Measurements from ENCODE around the gene KLKB1. TPM values are rescaled to one million over a fixed set of nuclear protein-coding genes. Genes with fewer than 3 reads are reported as not detected.

KLKB1 gene
- total RNA-seq, 1 experiment from 2014 or later: 10.1 TPM

Other genes starting within 250 kb of the KLKB1 start
- 1.4 to 1.8 TPM (median 1.5 TPM) in 3 replicates for gene TLR3, start 158.4 kb upstream of the KLKB1 start, total RNA-seq (2021)
- gene FAM149A, start 122.8 kb upstream of the KLKB1 start, total RNA-seq (2021): 11.3 to 14.6 TPM (median 12.0 TPM) in 3 replicates
- 2.0 to 3.1 TPM (median 2.2 TPM) in 3 replicates for gene CYP4V2, start 35.9 kb upstream of the KLKB1 start, total RNA-seq (2021)
- 1.6 to 1.9 TPM (median 1.6 TPM) in 3 replicates for gene F11, start 38.7 kb downstream of the KLKB1 start, total RNA-seq (2021)